Erythroblast (primary cell): ENCODE measurements around the gene PDE9A.

Experiments used
- DNase-seq, 2 experiments: peaks; one replicate each; lab custom pipeline; 2025; lab: John Stamatoyannopoulos, UW
- GATA1 ChIP-seq: IDR thresholded peaks from 2 replicates; pipeline ENCODE4 v1.6.1; 2011; ENCODE audit warnings: low read depth, mild to moderate bottlenecking, control low read depth, low read length, moderate library complexity
- POLR2A ChIP-seq: IDR thresholded peaks from 2 replicates; pipeline ENCODE4 v1.6.1; 2011; ENCODE audit warnings: mild to moderate bottlenecking, low read length

PDE9A gene

DNA sequence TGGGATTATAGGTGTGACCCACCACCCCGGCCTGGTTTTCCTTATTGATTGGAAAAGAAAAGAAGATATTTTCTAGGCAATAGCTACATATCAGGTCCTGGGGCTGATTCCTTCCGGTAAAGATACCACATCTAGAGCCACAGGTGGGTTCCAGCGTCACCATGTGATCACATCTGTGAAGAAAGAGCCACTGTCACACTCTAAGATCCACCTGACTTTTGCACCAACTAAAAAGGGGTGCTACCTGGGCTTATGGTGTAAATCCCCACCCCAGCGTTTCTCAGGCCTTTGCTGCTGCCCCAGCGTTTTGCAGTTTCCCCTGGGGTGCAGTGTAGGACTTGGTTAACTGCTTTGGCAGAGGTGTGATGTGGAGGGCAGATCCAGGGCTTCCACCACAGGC, 22.3 kb upstream of the PDE9A start:
- TF ChIP-seq GATA1 (no peak), POLR2A (no peak)
- no peak for DNase-seq

DNA sequence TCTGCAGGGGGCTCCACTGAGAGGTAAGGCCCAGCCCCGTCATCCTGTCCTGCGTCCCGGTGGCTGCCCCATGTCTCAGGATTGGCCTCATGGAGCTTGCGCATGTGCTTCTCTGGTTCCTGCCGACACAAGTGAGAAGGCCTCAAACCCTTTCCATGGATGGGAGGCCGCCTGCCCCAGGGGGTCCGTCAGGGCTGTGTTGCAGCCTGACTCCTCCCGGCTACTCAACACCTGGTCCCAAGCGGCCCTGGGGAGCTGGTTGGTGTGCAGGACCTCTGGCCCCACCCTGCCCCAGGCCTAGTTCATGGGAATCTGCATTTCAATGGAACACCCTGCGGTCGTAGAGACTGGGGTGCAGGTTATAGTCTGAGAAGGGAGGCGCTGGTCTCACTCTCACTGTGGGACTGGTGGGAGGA, 21.1 kb upstream of the PDE9A start:
- DNase-seq = no peak
- no peak for TF ChIP-seq POLR2A
- no peak for TF ChIP-seq GATA1

DNA sequence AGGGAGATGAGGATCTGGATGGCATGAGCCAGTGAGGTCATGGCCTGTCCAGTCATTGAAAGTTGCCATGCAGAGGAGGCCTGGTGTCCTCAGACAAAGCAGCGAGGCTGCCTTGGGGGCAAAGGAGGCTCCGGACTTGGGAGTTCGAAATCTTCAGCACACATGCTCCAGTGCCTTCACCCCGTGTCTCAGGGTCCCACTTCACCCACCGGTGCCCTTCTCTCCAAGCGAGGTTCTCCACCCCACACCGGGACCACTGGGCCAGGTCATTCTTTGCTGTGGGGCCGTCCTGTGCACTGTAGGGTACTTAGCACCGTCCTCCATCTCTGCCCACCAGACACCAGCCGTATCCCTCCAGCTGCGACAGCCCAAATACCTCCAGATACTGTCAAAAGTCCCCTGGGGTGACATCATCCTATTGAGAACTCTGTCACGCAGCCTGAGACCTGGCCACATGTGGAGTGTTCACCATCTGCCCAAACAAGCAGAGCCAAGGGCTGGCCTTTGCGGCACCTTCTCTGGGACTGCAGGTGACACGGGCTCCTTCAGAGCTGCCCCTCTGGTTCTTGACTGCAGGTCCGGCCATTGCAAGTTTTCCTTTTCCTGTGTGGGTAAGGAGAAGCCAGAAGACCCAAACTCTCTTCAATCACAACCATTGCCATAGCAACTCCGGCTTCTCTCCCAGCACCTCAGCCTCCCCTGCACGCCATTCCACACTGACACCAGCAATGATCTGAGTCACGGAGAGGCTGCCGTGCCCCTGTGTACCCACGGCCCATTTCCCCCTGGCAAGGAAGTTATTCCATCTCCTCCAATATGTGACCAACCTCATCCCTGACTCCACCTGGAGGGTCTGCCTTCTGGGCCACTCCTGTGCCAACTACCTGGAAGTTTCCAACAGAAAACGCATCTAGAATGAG, 20.4 kb upstream of the PDE9A start:
- TF ChIP-seq POLR2A (no peak), GATA1 (no peak)
- no peak for DNase-seq

DNA sequence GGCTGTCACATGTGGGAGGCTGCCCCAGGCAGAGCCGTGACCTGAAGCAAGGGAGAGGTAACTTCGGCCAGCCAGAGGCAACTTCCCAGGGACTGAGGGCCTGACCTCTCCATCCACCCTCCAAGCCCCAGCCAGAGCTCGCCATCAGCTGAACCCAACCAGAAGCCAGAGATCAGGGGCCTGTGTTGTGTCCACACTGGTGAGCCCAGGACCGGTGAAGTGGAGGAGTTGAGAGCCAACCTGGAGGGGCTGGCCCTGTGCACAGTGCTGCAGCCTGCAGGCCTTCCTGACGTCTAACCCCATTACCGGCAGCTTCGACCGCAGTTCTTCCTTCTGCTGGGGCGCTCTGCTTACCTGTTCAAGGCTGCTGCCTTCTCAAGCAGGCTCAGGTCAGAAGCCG, 19.6 kb upstream of the PDE9A start:
- TF ChIP-seq POLR2A = no peak
- DNase-seq = no peak

DNA sequence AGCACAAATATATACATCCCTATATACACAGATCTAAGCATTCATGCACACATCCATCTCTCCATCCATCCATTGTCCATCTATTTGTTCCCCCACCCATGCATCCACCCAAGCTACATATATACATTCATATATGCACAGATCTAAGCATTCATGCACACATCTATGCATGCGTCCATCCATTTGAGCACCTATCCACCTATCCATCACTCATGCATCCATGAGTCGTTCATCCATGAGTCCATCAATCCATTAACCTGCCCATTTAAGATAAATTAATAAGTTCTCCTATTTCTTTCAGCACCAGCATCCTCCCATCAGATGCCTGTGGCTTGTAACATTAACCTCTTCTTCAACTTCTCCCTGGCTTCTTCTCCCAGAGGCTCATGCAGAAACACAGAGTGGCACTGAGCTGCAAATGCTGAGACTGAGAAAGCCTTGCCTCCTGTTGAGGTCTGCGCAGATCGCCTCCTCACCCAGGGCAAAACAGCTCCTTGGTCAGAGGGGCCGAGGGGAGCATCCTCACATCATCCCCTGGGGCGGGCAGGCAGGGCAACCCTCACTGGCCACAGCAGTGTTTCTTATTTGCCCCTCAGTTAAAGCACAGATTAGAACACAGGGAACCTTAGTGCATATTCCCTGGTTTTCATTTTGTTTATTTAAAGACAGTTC, 17.4 kb upstream of the PDE9A start:
- TF ChIP-seq GATA1 (no peak), POLR2A (no peak)
- no peak for DNase-seq

DNA sequence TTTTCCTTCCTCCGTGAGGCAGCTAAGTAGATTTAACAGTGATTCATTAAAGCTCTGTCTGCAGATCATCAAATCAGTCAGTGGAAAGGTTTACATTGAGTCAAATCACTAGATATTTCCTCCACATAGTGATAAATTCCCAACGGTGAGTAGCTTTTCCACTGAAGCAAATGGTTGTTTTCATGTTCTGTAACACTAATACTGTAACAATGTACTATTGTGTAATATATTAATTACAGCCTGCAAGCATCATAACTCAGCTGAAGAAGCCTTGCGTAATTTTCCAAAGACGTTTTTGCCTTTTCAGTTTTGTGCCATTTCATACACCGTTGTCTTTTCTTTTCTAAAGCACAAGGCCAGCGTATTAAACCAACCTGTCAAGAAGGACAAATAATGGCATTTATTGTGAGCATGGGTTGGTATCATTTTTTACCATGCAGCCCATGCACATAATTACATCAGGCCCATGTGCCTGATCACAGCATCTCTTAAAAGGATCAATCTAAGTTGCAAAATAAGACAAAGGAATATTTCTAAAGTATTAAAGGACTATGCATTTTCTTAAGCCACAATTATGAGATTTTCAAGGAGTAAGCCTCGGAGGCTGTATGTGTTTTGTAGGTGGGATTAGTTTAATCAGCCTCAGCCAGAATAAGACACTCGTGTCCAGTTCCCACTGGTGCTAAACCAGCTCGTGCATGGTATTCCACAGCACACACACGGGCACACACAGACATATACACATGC, 16.7 kb upstream of the PDE9A start:
- no peak for DNase-seq
- TF ChIP-seq GATA1 (no peak), POLR2A (no peak)

DNA sequence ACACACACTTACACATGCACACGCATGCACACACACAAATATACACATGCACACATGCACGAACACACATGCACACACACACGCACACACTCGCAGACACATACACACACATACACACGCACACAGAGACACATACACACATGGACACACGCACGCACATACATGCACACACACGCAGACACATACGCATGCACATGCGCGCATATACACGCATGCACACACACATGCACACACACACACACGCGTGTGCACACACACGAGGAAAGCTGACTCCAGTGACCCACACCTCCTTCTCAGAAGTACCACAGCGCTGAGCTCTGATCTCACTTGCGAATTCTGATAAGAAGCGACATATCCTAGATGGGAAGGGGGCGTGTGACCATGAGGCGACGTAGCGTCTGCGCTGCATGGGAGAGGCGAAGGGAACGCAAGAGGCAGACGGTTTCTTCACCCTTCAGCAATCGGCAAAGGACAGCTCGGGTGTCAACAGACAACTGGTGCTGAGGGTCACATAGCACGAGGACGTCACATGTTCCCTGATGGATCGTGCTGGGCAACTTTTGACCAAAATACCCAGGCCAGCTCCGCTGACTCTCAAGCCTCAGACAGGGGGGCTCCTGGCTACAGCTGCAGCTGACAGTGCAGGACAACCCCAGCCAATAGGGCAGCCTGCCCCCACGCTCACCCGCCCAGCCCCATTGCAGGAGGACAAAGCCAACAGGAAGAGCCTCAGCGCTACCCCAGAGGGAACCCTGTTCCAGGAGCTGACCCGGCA, 16.0 kb upstream of the PDE9A start:
- TF ChIP-seq GATA1 = no peak
- TF ChIP-seq POLR2A = no peak
- DNase-seq = no peak

DNA sequence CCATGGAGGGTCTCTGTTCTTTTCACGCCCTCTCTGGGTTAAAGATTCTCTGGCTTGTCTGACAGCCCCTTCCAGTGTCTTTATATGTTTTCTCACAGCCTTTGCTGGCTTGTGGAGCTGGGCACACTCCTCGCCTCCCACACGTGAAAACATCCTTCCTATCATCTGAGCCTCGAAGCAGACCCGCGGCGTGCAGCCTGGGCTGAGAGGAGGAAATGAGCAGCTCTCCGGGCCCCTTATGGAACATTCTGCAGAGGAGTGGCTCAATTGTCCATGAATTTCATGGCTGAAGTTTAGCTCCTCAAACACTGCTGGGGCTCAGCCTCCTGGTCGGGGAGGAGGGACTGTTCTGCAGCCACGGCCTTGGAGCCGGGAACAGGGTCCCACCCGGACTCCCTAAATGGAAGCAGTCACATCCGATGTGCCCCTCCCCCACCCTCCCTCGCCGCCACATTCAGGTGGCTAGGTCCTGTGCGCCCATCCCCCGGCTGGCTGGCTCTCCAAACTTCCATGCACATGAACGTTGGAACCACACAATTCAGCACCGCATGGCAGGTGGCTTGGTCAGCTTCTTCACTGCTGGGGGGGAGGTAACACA, 15.1 kb upstream of the PDE9A start:
- no peak for DNase-seq
- TF ChIP-seq GATA1 (no peak), POLR2A (no peak)

DNA sequence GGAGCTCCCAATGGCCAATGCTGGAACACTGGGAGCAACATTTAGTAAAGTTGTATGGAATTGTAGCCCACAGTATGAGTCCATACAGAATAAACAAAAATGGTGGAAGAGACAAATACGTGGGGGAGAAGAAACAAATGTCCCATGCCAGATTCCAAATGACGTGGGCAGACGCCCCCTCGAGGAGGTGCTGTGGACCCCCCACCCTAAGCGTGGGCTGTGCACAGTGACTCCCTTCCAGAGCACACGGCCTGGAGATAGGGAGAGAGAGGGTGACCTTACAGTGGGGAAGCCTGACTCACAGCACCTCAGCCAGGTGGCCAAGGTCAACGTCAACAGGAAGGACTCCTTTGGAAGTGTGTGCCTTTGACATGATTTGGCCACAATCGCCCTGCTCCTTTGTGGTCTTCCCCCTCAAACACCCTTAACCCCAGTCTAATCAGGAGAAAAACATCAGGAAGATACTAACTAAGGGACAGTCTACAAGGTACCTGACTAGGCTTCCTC, 13.7 kb upstream of the PDE9A start:
- DNase-seq = no peak
- TF ChIP-seq GATA1 (no peak), POLR2A (no peak)

DNA sequence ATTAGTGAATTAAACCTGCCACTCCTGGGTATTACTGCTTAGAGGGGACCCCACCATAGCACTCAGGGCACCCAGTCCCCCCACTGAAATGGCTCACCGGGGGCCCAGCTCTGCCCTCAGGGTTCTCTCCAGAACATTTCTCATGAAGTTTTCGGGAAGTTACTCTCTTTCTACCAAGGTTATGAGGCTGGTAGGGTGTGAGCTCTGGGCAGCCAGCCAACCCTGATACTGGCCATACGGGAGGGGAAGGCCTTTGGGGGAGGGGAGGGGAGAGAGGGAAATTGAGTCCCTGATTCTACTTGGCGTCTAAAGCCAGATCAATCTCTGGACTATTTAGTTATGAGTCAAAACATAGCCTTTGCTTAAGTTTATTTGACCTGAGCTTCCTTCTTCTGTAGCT, 12.9 kb upstream of the PDE9A start:
- TF ChIP-seq POLR2A (no peak), GATA1 (no peak)
- no peak for DNase-seq

DNA sequence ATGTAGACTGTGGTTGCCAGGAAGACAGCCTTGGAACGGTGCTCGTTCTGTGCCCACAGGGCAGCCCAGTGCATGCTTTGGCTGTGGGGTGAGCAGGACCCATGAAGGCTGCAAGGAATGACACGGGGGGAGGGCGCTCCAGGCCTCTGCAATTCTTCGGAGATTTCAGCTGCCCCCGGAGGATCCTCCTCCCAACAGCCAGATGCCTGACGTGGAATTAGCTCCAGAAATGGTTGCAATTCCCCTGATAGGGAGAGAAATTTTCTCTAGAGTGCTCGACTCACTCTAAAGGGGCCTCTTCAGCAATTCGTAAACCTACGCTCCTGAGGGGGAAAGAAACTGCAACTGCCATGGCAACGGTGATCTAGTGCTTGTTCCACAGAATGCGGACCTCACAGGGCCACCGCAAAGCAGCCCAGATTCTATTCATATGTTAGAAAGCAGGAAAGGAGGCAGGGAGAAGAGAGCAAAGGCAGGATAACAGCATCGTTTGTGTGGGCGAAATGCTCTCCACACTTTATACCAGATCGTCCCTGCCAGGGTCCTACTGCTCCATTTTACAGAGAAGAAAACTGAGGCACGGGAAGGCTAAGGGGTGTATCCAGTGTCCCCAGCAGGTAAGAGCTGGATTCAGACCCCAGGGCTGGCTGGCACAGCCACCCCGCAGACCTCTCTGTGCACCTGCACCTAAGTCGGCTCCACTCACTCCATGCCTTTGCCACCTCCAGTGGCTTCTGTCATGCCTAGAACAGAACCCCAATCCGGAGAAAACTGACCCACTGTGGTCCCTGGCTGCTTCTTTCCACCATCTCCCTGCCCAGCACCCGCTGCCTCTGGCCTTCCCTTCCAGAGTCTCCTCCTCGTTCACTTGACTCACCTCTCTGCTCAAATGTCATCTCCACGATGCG, 11.9 kb upstream of the PDE9A start:
- TF ChIP-seq POLR2A (no peak), GATA1 (no peak)
- no peak for DNase-seq

DNA sequence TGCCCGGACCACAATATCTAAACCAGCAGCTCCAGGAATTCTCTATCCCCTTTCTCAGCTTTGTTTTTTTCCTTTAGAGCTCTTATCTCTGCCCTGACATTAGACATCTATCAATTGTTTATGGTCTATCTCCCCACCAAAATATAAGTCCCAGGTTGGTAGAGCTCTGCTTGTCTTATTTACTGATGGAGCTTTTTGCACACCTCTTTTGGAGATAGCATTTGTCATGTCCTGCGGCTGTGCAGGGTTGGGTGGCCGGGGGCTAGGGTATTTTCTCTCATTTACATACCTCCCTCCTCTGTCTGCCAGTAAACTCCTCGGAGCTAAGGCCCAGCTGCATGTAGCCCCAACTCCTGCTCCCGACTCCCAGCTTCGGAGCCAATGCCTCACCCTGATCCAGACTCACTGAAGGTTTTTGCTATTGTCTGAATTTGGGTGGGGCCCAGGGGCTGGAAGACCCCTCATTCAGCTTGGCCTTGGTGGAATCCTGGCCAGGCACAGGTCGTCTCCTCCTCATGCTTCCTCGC, 11.1 kb upstream of the PDE9A start:
- no peak for TF ChIP-seq POLR2A
- TF ChIP-seq GATA1 = no peak
- DNase-seq = no peak
